Erythroblast (primary cell): ENCODE results near the gene NKAIN4.

Experiments
- GATA1 ChIP-seq: IDR thresholded peaks from 2 replicates; pipeline ENCODE4 v1.6.1; 2011; ENCODE audit warnings: low read depth, mild to moderate bottlenecking, control low read depth, low read length, moderate library complexity
- POLR2A ChIP-seq: IDR thresholded peaks from 2 replicates; pipeline ENCODE4 v1.6.1; 2011; ENCODE audit warnings: mild to moderate bottlenecking, low read length

DNA sequence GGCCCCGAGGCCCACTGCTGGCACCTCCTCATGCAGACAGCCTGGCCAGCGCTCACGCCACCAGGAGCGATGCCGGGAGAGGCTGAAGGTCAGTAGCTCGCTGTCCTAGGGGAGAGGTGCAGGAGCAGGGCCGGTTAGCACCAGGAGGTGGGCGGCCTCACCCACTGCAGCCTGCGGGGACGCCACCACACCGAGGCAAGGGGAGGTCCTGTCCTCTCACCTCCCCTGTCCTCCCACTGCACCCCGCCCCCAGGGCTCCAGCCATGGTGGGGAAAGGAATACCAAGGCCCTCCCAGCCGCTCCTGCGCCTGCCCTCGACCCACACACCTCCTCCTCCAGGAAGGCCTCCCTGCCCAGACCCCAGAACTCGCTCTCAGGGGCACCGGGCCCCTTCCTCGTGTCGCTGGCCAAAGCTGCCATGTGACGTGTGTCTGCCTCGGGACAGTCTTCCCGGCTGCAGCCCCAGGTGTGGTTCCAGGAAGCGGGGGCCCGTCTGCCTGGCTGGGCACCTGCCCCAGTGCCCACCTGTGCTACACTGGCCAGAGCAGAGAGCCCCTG lies 6.5 kb downstream of the NKAIN4 start:
- TF ChIP-seq POLR2A (no peak), GATA1 (no peak)
